H9 (cell line): ENCODE data around the gene CHCHD4. TPM values are rescaled to one million over a fixed set of nuclear protein-coding genes. Genes with fewer than 3 reads are reported as not detected.

ENCODE experiments used
- DNase-seq: peaks from one replicate; pipeline ENCODE4 v3.0.0-alpha.2; 2017
- H2AFZ ChIP-seq: one replicate; pipeline ENCODE4 v1.6.1; 2013; ENCODE audit warnings: mild to moderate bottlenecking, low read length, control low read depth, moderate library complexity
- H2AK5ac ChIP-seq: 2 replicates; pipeline ENCODE4 v1.6.1; 2013; ENCODE audit warnings: low read length, control low read depth, mixed read lengths; ENCODE audit not compliant: insufficient read length
- H2BK120ac ChIP-seq: one replicate; pipeline ENCODE4 v1.6.1; 2013; ENCODE audit warnings: low read depth, mild to moderate bottlenecking, low read length, control low read depth, inconsistent platforms; ENCODE audit not compliant: poor library complexity, severe bottlenecking
- H2BK12ac ChIP-seq: 2 replicates; pipeline ENCODE4 v1.6.1; 2013; ENCODE audit warnings: low read length, control low read depth, mixed read lengths, low read depth; ENCODE audit not compliant: insufficient read length
- H2BK15ac ChIP-seq: 2 replicates; pipeline ENCODE4 v1.6.1; 2013; ENCODE audit warnings: low read depth, low read length, control low read depth
- H2BK20ac ChIP-seq: one replicate; pipeline ENCODE4 v1.6.1; 2013; ENCODE audit warnings: low read depth, mild to moderate bottlenecking, low read length, control low read depth, inconsistent platforms; ENCODE audit not compliant: poor library complexity, severe bottlenecking
- H2BK5ac ChIP-seq: 2 replicates; pipeline ENCODE4 v1.6.1; 2013; ENCODE audit warnings: low read length, control low read depth, mixed read lengths; ENCODE audit not compliant: insufficient read length
- H3K14ac ChIP-seq: 2 replicates; pipeline ENCODE4 v1.6.1; 2013; ENCODE audit warnings: low read length, control low read depth; ENCODE audit not compliant: insufficient read depth
- H3K18ac ChIP-seq: 2 replicates; pipeline ENCODE4 v1.6.1; 2013; ENCODE audit warnings: low read depth, mild to moderate bottlenecking, mixed read lengths, low read length, control low read depth; ENCODE audit not compliant: insufficient read length
- H3K23ac ChIP-seq: 2 replicates; pipeline ENCODE4 v1.6.1; 2013; ENCODE audit warnings: low read length, control low read depth, mixed read lengths, low read depth; ENCODE audit not compliant: insufficient read length
- H3K23me2 ChIP-seq: 2 replicates; pipeline ENCODE4 v1.6.1; 2013; ENCODE audit warnings: low read depth, mild to moderate bottlenecking, mixed read lengths, low read length, control low read depth; ENCODE audit not compliant: insufficient read length, poor library complexity, severe bottlenecking
- H3K27ac ChIP-seq: 2 replicates; pipeline ENCODE4 v1.5.1; 2013; ENCODE audit warnings: low read length, control low read depth, mixed read lengths, low read depth; ENCODE audit not compliant: insufficient read length
- H3K27me3 ChIP-seq: 2 replicates; pipeline ENCODE4 v1.6.1; 2013; ENCODE audit warnings: low read length, control low read depth, inconsistent platforms; ENCODE audit not compliant: insufficient read depth
- H3K4ac ChIP-seq: 2 replicates; pipeline ENCODE4 v1.6.1; 2013; ENCODE audit warnings: low read depth, mild to moderate bottlenecking, control low read depth, inconsistent platforms, low read length, moderate library complexity
- H3K4me1 ChIP-seq: 2 replicates; pipeline ENCODE4 v1.6.1; 2013; ENCODE audit warnings: low read length, control low read depth, inconsistent platforms; ENCODE audit not compliant: insufficient read depth
- H3K4me2 ChIP-seq: 2 replicates; pipeline ENCODE4 v1.6.1; 2013; ENCODE audit warnings: low read length, control low read depth, mixed read lengths; ENCODE audit not compliant: insufficient read length, insufficient read depth
- H3K56ac ChIP-seq: 2 replicates; pipeline ENCODE4 v1.6.1; 2013; ENCODE audit warnings: low read depth, mild to moderate bottlenecking, mixed read lengths, low read length, control low read depth; ENCODE audit not compliant: insufficient read length
- H3K79me1 ChIP-seq: 2 replicates; pipeline ENCODE4 v1.6.1; 2013; ENCODE audit warnings: low read depth, mild to moderate bottlenecking, moderate library complexity, low read length, control low read depth, inconsistent platforms; ENCODE audit not compliant: insufficient read depth, poor library complexity, severe bottlenecking
- H3K79me2 ChIP-seq: 2 replicates; pipeline ENCODE4 v1.6.1; 2013; ENCODE audit warnings: low read length, control low read depth, inconsistent platforms; ENCODE audit not compliant: insufficient read depth
- H3K9ac ChIP-seq: 2 replicates; pipeline ENCODE4 v1.6.1; 2013; ENCODE audit warnings: low read length, control low read depth, mixed read lengths; ENCODE audit not compliant: insufficient read length; ENCODE audit errors: extremely low read depth
- H3K9me3 ChIP-seq: one replicate; pipeline ENCODE4 v1.6.1; 2013; ENCODE audit warnings: low read depth, low read length, inconsistent platforms; ENCODE audit not compliant: control insufficient read depth
- H3T11ph ChIP-seq: one replicate; pipeline ENCODE4 v1.6.1; 2013; ENCODE audit warnings: mild to moderate bottlenecking, low read length, control low read depth, inconsistent platforms
- H4K20me1 ChIP-seq: one replicate; pipeline ENCODE4 v1.6.1; 2013; ENCODE audit not compliant: control insufficient read depth, insufficient read length, insufficient read depth
- H4K5ac ChIP-seq: 2 replicates; pipeline ENCODE4 v1.6.1; 2013; ENCODE audit warnings: low read depth, mild to moderate bottlenecking, mixed read lengths, low read length, control low read depth; ENCODE audit not compliant: insufficient read length
- H4K8ac ChIP-seq: replicated peaks from 2 replicates; pipeline ENCODE4 v1.6.1; 2013; ENCODE audit warnings: low read length, control low read depth, mixed read lengths, low read depth; ENCODE audit not compliant: insufficient read length
- H4K91ac ChIP-seq: 2 replicates; pipeline ENCODE4 v1.6.1; 2013; ENCODE audit warnings: low read depth, mild to moderate bottlenecking, moderate library complexity, mixed read lengths, low read length, control low read depth; ENCODE audit not compliant: insufficient read length
- H3K27ac Mint-ChIP-seq, 3 experiments: 2 replicates in 2 of 3; 3 replicates in 1 of 3; pipeline ENCODE4 v1.8.0; 2020 to 2021; ENCODE audit warnings: mixed read lengths in 3 of 3, mild to moderate bottlenecking in 1 of 3, moderate library complexity in 1 of 3
- H3K27me3 Mint-ChIP-seq: 2 replicates; pipeline ENCODE4 v1.8.0; 2021; ENCODE audit warnings: low read depth, mild to moderate bottlenecking, moderate library complexity, mixed read lengths
- H3K36me3 Mint-ChIP-seq, 3 experiments: 2 replicates in 2 of 3; 3 replicates in 1 of 3; pipeline ENCODE4 v1.8.0; 2020 to 2021; ENCODE audit warnings: low read depth in 3 of 3, mixed read lengths in 3 of 3; ENCODE audit not compliant: insufficient read depth in 1 of 3
- H3K4me1 Mint-ChIP-seq, 2 experiments: 2 replicates each; pipeline ENCODE4 v1.8.0; 2020; ENCODE audit warnings: mixed read lengths in 2 of 2
- H3K4me3 Mint-ChIP-seq, 2 experiments: 2 replicates in 1 of 2; 3 replicates in 1 of 2; pipeline ENCODE4 v1.8.0; 2020 to 2021; ENCODE audit warnings: mild to moderate bottlenecking in 2 of 2, mixed read lengths in 2 of 2, moderate library complexity in 1 of 2
- H3K9me3 Mint-ChIP-seq, 2 experiments: 2 replicates in 1 of 2; 3 replicates in 1 of 2; pipeline ENCODE4 v1.8.0; 2020; ENCODE audit warnings: mild to moderate bottlenecking in 2 of 2, mixed read lengths in 2 of 2, moderate library complexity in 1 of 2
- WGBS: extraction: QIAGEN DNeasy Blood & Tissue Kit; methylation state at CpG from one replicate; pipeline ENCODE4 v1.1.7; 2013; ENCODE audit warnings: missing lambda C conversion rate, low lambda C conversion rate, mixed read lengths; ENCODE audit not compliant: insufficient read length; ENCODE audit errors: extremely low coverage; 5-methylcytosine and 5-hydroxymethylcytosine counted together
- total RNA-seq: library from RNA; stranded (reverse); gene quantifications from 2 replicates; pipeline ENCODE4 v1.2.1, GENCODE V29; 2021
- TF ChIP-seq, protein P1 (sequence below): fragments of 200-600 bp; sonication (generic); conservative IDR thresholded peaks from 3 replicates; pipeline ENCODE4 v1.8.0; 2021; ENCODE audit warnings: antibody characterized with exemption, mild to moderate bottlenecking

CHCHD4 gene
- total RNA-seq, 1 experiment from 2014 or later: 13.7 TPM

GRCh38 chr3:14140668-14141067, 16.0 kb upstream of the CHCHD4 start:
- no peak overlapping the region for H3K4me3 Mint-ChIP-seq
- Histone ChIP-seq H3K56ac (no peak overlapping the region), H3K23me2 (no peaks in the 10 kb centered on the region), H3K14ac (no peak overlapping the region), H3K4me1 (no peaks in the 10 kb centered on the region; the same call in 1 of the 2 replicates), H2AK5ac (no peak overlapping the region), H2BK5ac (no peak overlapping the region), H3K4me2 (no peak overlapping the region), H3K4ac (no peak overlapping the region), H3K18ac (no peak overlapping the region), H3K9me3 (no peaks in the 10 kb centered on the region), H3K27me3 (no peaks in the 10 kb centered on the region), H4K5ac (no peak overlapping the region), H2BK20ac (no peak overlapping the region), H4K91ac (no peak overlapping the region), H4K8ac (no peak overlapping the region), H3K79me2 (no peaks in the 10 kb centered on the region), H3K27ac (no peak overlapping the region), H2BK120ac (no peak overlapping the region), H3T11ph (no peak overlapping the region), H2AFZ (no peak overlapping the region), H3K23ac (no peak overlapping the region), H2BK15ac (no peak overlapping the region), H4K20me1 (peaks cover 2% of the 10 kb centered on the region), H3K79me1 (no peaks in the 10 kb centered on the region), H2BK12ac (no peak overlapping the region), H3K9ac (no peak overlapping the region)
- H3K36me3 Mint-ChIP-seq: peaks cover 9 to 63% (median 22%) of the 10 kb centered on the region in 3 experiments; a peak in 6 of 7 replicates
- H3K9me3 Mint-ChIP-seq: no peaks in the 10 kb centered on the region
- no peak for DNase-seq
- WGBS: no CpG with 5 or more reads among the region's 2 CpGs
- H3K4me1 Mint-ChIP-seq: peaks cover 4 to 10% of the 10 kb centered on the region in 2 experiments; a peak in 3 of 4 replicates
- no peak overlapping the region for H3K27ac Mint-ChIP-seq
- TF ChIP-seq, protein P1, sequence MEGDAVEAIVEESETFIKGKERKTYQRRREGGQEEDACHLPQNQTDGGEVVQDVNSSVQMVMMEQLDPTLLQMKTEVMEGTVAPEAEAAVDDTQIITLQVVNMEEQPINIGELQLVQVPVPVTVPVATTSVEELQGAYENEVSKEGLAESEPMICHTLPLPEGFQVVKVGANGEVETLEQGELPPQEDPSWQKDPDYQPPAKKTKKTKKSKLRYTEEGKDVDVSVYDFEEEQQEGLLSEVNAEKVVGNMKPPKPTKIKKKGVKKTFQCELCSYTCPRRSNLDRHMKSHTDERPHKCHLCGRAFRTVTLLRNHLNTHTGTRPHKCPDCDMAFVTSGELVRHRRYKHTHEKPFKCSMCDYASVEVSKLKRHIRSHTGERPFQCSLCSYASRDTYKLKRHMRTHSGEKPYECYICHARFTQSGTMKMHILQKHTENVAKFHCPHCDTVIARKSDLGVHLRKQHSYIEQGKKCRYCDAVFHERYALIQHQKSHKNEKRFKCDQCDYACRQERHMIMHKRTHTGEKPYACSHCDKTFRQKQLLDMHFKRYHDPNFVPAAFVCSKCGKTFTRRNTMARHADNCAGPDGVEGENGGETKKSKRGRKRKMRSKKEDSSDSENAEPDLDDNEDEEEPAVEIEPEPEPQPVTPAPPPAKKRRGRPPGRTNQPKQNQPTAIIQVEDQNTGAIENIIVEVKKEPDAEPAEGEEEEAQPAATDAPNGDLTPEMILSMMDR: no peak
- no peaks in the 10 kb centered on the region; the same call in 1 of the 2 replicates for H3K27me3 Mint-ChIP-seq
